Heart right ventricle (tissue), 16 donors: ENCODE measurements around the gene OR2A12. TPM values are rescaled to one million over a fixed set of nuclear protein-coding genes. Genes with fewer than 3 reads are reported as not detected.

Source experiments
- ATAC-seq, 8 donors: fragments of 200-7000 bp; cut with Tn5 transposase; one replicate each; pipeline ENCODE4 v1.9.1; 2020; ENCODE audit warnings: mild to moderate bottlenecking in 8 of 8, moderate library complexity in 8 of 8, moderate number of reproducible peaks in 1 of 8
- DNase-seq, 2 donors: peaks; one replicate each; pipeline ENCODE4 v3.0.0-alpha.2; 2020
- H3K27ac ChIP-seq, 10 donors: fragments of 200-600 bp; sonication (generic) in 2 of 10; one replicate each; pipeline versions ENCODE4 v1.5.0 to v1.8.0; 2020 to 2022; ENCODE audit warnings: mild to moderate bottlenecking in 3 of 10
- H3K27me3 ChIP-seq, 7 donors: fragments of 200-600 bp; one replicate each; pipeline ENCODE4 v1.8.0; 2021 to 2022; ENCODE audit warnings: mild to moderate bottlenecking in 2 of 7
- H3K36me3 ChIP-seq, 9 donors: fragments of 200-600 bp; sonication (generic) in 1 of 9; one replicate each; pipeline versions ENCODE4 v1.5.0 to v1.8.0; 2020 to 2022; ENCODE audit warnings: mild to moderate bottlenecking in 2 of 9
- H3K4me1 ChIP-seq, 9 donors: fragments of 200-600 bp; sonication (generic) in 1 of 9; one replicate each; pipeline versions ENCODE4 v1.5.0 to v1.8.0; 2020 to 2022; ENCODE audit warnings: mild to moderate bottlenecking in 4 of 9
- H3K4me3 ChIP-seq, 10 donors: fragments of 200-600 bp; sonication (generic) in 2 of 10; one replicate each; pipeline versions ENCODE4 v1.5.0 to v1.8.0; 2020 to 2022; ENCODE audit warnings: mild to moderate bottlenecking in 7 of 10, moderate library complexity in 2 of 10
- H3K9me3 ChIP-seq, 11 donors: fragments of 200-600 bp in 10 of 11; sonication (generic) in 2 of 11; one replicate each; pipeline versions ENCODE4 v1.5.0 to v1.8.0; 2013 to 2022; ENCODE audit warnings: mild to moderate bottlenecking in 2 of 11, control low read depth in 1 of 11, moderate library complexity in 1 of 11
- WGBS, 2 donors: extraction: QIAGEN DNeasy Blood & Tissue Kit; methylation state at CpG; one replicate each; pipeline ENCODE4 v1.1.7; 2013; ENCODE audit warnings: inconsistent platforms in 1 of 2; 5-methylcytosine and 5-hydroxymethylcytosine counted together
- intact Hi-C, 10 donors: fragments of 100-400 bp; cut with DNase I; formaldehyde crosslinking; loops; one replicate each; pipeline versions ENCODE4 v1.11.1 to v1.14.2; 2022
- polyA plus RNA-seq, 2 donors: library from polyadenylated mRNA; stranded (reverse); fragments of 200-250 nt; gene quantifications; one replicate each; pipeline ENCODE4 v1.2.3, GENCODE V29; 2013
- total RNA-seq, 10 donors: library from RNA; stranded (reverse); fragmentation: NEBNext Ultra II Directional in 3 of 10; extraction: Animal tissue kit (Norgen Biotek cat#: 25700) in 3 of 10; gene quantifications; one replicate each; pipeline versions ENCODE4 v1.2.1 to v1.2.4, GENCODE V29; 2021 to 2023
- TF ChIP-seq, protein P1 (sequence below), 9 donors: fragments of 200-600 bp; sonication (generic) in 2 of 9; IDR thresholded peaks; one replicate each; pipeline versions ENCODE4 v1.5.0 to v1.8.0; 2021 to 2022; ENCODE audit warnings: antibody characterized with exemption in 9 of 9, mild to moderate bottlenecking in 5 of 9, moderate library complexity in 1 of 9
- donor health status: Arrhythmogenic right ventricular cardiomyopathy.
- donor health status: ischemic (EF 13 %, LVEDD 7.1; RV severe dilation, severe dysfunction).
- donor health status: healthy with polysubstance abuse.
- donor health status: DM: no; HTN: yes; CAD: no.
- donor health status: DM: no; HTN: no; CAD: no.
- donor health status: ischemic (EF 25% LVEDD 6.9; RV normal size, moderate dysfunction).
- donor health status: ischemic (EF 25% LVEDD 5.7; RV mildly dilated, moderate dysfunction).
- donor health status: healthy.
- donor health status: DM: yes; HTN: yes; CAD: no.
- donor health status: Ischemic cardiomyopathy.
- donor health status: ischemic (EF 35%, LVEDD 5.7; RV mildly dilated, moderate dysfunction).
- donor health status: nonischemic (EF 11% LVEDD 7.7; RV severe dilation, severe dysfunction).
- donor health status: DM: yes; HTN: yes; CAD: no.
- donor health status: PGD.
- donor health status: ischemic (EF 29% LVEDD 5.4; RV normal size, mild dysfunction).
- donor health status: nonischemic (EF 23%, LVEDD 6.1; RV moderate dilation, normal function).

OR2A12 gene
- total and polyA plus RNA-seq, 12 donors: not detected

DNA sequence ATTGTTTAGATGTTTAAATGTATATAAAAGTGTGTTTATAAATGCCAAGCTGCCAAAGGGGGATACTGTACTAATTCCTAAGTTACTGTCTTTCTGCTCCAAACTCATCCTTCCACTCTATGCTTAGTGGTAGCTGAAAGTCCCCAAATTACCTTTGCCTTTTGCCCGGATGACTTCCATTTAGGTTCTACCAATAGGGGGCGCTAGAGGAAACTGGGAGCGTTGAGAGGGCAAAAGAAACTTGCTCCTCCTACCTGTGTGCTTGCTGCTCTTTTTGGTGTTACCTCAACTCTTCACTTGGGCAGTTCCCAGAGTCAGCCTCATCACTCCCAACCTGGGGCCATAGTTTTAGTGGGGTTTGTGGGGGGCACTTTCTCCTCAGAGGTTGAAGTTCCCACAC lies 22.4 kb upstream of the OR2A12 start:
- Histone ChIP-seq H3K36me3 (no peaks in the 10 kb centered on the region), H3K4me1 (no peaks in the 10 kb centered on the region), H3K27me3 (no peaks in the 10 kb centered on the region), H3K9me3 (peaks cover 0 to 20% (median 0%) of the 10 kb centered on the region in 11 donors), H3K27ac (no peak overlapping the region), H3K4me3 (no peak overlapping the region)
- 42 to 54% methylated on average over 3 of the region's 3 CpGs for WGBS, 2 donors
- TF ChIP-seq, protein P1, sequence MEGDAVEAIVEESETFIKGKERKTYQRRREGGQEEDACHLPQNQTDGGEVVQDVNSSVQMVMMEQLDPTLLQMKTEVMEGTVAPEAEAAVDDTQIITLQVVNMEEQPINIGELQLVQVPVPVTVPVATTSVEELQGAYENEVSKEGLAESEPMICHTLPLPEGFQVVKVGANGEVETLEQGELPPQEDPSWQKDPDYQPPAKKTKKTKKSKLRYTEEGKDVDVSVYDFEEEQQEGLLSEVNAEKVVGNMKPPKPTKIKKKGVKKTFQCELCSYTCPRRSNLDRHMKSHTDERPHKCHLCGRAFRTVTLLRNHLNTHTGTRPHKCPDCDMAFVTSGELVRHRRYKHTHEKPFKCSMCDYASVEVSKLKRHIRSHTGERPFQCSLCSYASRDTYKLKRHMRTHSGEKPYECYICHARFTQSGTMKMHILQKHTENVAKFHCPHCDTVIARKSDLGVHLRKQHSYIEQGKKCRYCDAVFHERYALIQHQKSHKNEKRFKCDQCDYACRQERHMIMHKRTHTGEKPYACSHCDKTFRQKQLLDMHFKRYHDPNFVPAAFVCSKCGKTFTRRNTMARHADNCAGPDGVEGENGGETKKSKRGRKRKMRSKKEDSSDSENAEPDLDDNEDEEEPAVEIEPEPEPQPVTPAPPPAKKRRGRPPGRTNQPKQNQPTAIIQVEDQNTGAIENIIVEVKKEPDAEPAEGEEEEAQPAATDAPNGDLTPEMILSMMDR (IDR thresholded peaks at IDR 0.05): peak in 1 of 9 donors; percentile 14
- no peak for DNase-seq
- intact Hi-C loops: no loop called here
- no peak for ATAC-seq

DNA sequence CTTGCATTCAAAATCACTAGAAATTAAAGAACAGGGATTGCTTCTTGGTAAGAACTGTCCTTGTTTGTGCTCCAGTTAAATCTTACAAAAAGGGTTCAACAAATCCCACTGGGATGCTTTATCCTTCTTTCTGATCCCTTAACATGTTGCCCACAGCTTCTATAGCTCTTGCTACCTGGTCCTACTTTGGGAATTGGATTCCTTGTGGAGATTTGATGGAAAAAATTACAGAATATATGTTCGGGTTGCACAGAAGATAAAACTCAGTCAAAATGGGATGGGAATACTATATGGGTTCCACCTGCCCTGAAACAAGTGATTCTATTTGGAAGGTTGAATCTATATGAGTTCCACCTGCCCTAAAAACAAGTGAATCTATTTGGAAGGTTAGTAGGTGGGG lies 16.6 kb upstream of the OR2A12 start, which contains the start of gene OR2A25:
Gene OR2A25 (plus strand): TSS at position 301 of the 400 bp plus-strand sequence. CDS start 4,409 bp downstream, outside the sequence.
- no peak within 1 kb of the TSS for H3K4me3 ChIP-seq
- TF ChIP-seq, protein P1 (IDR thresholded peaks at IDR 0.05): no peak
- no peak for ATAC-seq
- 70 to 75% methylated on average over 1 of the region's 1 CpG for WGBS, 2 donors
- no peak within 1 kb of the TSS for H3K27ac ChIP-seq
- intact Hi-C loops: no loop called here
- no peaks in the 10 kb centered on the region for H3K27me3 ChIP-seq
- no peaks in the 10 kb centered on the region for H3K36me3 ChIP-seq
- DNase-seq: no peak
- H3K9me3 ChIP-seq: peaks cover 0 to 9% (median 0%) of the 10 kb centered on the region in 11 donors
- H3K4me1 ChIP-seq: no peaks in the 10 kb centered on the region

DNA sequence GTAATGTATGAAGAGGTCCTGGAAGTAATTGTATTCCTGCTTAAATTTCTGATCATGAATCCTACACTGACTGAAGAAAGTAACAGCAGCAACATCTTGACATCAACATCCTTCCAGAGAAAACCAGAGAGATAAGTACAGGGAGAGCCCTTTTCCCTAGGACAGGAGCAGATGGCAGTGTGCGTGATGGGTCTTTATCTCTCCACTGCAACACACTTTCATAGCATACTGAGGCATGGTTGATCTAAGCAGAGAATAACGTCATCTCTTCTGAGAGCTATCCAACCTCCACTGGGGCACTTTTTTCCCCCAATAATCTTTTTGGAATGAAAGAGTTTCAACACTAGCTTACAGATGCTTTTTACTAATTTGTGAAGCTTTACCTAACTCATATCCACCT lies 16.1 kb upstream of the OR2A12 start:
- Histone ChIP-seq H3K27me3 (no peaks in the 10 kb centered on the region), H3K9me3 (peaks cover 0 to 9% (median 0%) of the 10 kb centered on the region in 11 donors), H3K36me3 (no peaks in the 10 kb centered on the region), H3K4me3 (no peak overlapping the region), H3K4me1 (no peaks in the 10 kb centered on the region), H3K27ac (no peak overlapping the region)
- TF ChIP-seq, protein P1 (IDR thresholded peaks at IDR 0.05): no peak
- no peak for DNase-seq
- WGBS, 2 donors: 45 to 46% methylated on average over 2 of the region's 2 CpGs
- intact Hi-C loops: no loop called here
- no peak for ATAC-seq

DNA sequence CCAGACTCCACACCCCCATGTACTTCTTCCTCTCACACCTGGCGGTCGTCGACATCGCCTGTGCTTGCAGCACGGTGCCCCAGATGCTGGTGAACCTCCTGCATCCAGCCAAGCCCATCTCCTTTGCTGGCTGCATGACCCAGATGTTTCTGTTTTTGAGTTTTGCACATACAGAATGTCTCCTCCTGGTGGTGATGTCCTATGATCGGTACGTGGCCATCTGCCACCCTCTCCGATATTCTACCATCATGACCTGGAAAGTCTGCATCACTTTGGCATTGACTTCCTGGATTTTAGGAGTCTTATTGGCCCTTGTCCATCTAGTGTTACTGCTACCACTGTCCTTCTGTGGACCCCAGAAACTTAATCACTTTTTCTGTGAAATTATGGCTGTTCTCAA lies 11.7 kb upstream of the OR2A12 start:
- H3K9me3 ChIP-seq: no peaks in the 10 kb centered on the region
- no peaks in the 10 kb centered on the region for H3K4me1 ChIP-seq
- ATAC-seq (no peak), DNase-seq (no peak)
- no peaks in the 10 kb centered on the region for H3K27me3 ChIP-seq
- WGBS, 2 donors: 89 to 90% methylated on average over 8 of the region's 8 CpGs
- TF ChIP-seq, protein P1 (IDR thresholded peaks at IDR 0.05): no peak
- intact Hi-C loops: no loop called here
- no peak overlapping the region for H3K27ac ChIP-seq
- H3K4me3 ChIP-seq: no peak overlapping the region
- no peaks in the 10 kb centered on the region for H3K36me3 ChIP-seq
